Cerebellar nuclear complex (tissue), 1 donor: Measurements from ENCODE around the gene GLCE.
"Not testable (repeated sequence)": the region's sequence is repeated elsewhere in the genome, so short reads cannot be mapped to it uniquely, and the experiment has no call there.

Experiments
- DNase-seq, 2 experiments: peaks; one replicate each; lab custom pipeline; 2025; lab: John Stamatoyannopoulos, UW

The GLCE gene

DNA sequence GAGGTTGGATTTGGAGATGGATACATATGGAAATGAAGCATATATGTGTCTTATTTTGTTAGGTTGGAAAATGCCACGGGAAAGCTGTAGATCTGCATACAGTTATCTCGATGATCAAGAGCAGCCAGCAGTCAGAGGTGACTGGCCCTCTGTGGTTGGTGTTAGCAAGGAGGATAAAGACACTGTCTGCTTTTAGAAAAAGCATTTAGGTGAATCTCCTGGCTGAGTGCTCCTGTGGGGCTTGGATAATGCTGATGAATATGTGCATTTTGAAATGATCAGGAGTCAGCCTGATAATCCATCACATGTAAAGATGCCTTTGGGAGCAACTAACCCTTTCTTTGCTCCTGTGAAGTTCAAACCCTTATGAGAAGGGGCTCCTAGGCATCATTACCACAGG lies 24.9 kb upstream of the GLCE start:
- DNase-seq: no peak

DNA sequence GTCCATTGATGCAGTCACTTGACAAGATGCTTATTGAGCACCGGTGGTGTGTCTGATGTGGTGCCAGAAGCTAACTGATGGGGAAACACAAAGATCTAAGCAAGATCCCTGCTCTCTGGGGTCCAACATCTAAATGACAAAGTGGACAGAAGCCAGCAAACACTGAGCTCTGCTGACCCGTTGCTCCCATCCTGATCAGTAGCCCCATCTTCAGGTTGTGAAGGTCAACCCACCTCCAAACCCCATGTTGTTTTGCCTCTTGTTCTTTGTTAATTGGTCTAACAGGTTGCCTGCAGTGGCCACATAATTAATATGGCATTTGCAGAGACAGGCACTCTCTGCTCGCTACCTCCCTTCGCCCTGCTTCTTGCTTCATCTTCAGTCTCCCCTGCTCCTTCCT lies 21.5 kb upstream of the GLCE start:
- no peak for DNase-seq

DNA sequence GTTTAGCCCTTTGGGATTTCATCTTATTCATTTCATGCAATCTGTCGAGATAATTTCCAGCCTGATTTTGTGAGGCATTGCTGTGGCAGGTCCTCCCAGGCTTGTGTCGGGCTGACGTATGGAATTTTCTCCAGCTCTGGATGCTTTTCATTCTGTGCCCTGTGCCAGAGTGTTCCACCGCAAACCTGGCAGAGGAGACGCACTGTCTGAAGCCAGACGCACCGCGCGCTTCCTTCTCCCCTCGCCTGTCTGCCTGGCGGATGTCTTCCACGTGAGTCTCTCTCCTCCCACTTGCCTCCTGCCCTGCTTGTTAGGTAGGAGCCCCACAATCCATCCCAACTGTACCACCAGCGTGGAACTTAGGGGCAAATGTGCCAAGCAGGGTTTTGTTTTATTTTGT lies 20.1 kb upstream of the GLCE start:
- peak; percentile 45 to 83 for DNase-seq

DNA sequence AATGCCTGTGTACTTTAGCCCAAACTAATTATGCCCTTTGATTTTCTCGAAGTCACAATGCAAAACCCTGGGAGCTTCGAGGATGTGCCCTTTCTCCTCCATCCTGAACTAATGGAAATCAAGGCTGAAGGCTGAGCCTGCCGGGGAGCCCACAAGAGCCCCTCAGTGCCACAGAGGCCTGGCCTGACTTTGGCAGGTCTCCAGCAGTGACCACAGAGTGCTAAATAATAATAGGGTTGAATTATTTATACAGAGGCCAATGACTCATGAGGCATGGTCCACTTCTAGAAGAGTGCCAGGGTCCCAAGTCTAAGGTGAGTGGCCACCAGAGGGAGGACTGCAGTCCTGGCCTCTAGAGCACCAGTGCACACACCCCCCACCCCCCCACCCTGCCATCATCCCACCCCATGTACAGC lies 19.1 kb upstream of the GLCE start:
- DNase-seq: no peak

DNA sequence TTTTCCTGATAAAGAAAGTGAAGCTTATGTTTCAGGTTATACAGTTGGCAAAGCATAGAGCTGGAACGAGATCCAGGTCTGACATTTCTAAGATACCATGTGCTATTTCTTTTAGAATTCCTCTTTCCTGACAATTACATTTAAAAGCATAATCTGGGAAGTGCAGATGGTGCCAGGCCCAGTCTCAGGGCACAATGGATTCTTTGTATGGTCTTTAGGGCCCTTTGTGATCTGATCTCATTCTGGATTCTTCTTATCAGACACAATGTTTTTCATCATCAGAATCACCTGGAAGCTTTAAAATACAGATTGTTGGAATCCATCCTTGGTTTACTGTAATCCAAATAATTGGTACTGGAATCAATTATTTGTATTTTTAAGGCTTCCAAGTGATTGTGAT lies 18.6 kb upstream of the GLCE start:
- DNase-seq: no peak

DNA sequence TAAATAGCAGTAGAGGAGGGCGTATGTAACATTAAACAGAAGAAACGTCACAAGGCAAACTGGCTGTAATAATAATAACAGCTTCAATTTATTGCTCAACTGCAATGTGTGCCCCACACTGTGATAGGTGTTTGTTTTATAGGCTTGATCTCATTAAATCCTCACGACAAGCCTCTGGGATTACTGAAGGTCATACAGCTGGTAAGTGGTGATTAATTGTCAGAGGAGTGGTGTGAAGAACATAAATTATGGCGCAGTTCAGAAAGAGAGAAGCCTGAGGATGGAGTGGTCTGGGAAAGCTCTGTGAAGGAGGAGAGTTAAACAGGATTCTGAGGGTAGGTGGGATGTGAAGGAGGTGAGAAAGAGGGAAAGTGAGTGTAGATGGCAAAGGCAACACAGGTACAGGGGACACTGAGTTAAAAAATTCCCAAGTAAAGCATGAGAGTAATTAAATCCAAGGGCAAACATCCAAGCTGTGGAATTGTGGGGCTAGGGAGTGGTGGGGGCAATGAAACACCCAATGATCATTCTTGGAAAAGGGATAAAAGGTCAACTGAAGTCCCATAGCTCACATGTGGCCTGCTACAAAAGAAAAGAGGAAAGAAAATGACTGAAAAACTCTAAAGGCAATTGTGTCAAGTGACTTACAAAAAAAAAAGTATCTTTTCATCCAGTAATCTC lies 16.5 kb upstream of the GLCE start:
- no peak for DNase-seq

DNA sequence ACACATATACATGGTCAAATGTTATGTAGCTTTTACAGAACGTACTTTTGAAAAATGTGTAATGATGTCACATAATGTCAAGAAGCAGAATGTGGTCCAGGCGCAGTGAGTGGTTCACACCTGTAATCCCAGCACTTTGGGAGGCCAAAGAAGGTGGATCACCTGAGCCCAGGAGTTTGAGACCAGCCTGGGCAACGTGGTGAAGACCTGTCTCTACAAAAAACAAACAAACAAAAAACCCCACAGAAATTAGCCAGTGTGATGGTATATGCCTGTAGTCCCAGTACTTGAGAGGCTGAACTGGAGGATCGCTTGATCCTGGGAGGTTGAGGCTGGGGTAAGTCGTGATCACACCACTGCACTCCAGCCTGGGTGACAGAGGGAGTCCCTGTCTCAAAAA lies 15.9 kb upstream of the GLCE start:
- DNase-seq: no peak

DNA sequence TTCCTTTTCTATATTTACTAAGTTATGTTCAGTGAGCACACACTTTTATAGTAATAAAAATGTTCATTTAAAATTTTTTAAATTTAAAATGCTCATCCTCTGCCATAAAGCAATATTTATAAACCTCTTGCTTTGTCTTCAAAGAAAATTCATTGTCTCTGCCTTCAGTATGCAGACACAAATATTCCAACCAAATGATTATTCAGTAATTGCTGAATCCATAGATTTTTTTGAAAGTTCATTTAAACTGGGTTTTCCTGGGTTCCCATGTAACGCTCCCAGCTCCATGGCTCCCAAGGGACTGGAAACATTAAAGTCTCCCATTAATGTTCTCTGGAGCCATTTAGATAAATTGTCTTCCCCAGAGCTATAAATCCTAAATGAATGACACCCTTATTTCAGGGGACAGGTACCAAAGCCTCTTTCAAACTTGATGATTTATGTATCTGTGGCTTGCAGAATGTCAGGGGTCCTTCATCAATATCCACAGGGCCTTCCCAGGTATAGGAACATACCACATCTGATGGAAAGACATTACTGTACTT lies 15.2 kb upstream of the GLCE start:
- no peak for DNase-seq

DNA sequence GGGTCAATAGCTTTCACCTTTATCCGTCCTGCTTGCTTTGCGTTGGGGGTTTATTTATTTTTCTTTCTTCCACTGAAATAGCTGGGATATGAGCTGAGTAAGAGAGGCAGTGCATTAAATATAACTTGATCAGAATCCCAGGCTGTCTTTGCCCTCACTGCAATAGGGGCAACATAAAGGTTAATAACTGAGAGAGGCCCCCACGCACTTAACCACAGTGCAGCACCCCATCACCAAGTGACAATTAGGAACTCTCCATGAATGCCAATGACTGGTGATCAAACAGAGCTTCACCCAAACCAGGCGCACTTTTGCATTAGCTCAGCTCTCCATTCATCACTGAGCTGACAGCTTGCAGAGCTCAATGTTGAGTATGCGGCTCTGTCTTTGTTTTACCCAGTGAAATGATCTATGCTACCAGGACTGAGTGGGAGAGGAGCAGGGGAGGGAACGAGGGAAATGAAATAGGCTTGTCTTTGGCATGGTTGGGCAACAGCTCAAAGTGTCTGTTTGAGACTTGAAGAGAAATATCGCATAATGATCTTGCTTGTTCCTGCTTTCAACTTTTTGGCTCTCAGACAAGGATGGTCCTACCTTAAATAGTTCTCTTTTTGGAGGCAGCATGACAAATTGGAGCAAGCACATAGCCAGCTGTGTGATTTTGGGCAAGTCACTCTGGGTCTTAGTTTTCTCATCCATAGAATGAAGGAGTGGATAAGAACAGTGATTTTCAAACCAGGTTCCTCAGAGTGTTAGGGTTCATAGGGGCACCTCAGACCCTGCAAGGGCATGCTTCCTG lies 14.5 kb upstream of the GLCE start:
- DNase-seq: no peak

DNA sequence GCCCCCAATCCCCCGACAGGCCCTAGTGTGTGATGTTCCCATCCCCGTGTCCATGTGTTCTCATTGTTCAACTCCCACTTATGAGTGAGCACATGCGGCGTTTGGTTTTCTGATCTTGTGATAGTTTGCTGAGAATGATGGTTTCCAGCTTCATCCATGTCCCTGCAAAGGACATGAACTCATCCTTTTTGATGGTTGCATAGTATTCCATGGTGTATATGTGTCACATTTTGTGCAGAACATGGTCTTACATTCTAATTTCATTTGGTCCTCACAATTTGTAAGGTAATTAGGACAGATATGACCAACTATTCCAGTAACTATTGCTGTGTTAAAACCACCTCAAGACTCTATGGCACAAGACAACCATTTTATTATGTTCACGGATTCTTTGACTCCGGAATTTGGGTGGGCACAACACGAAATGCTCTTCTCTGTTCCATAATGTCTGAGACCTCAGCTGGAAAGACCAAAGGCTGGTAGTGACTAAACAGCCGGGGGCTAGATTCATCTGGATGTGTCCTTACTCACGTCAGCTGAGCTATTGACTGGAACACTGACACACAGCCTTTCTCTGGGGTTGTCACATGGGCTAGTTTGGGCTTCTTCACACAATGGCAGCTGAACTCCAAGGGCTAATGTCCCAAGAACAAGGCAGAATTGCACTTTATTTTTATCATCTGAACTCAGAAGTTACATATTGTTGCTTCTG lies 13.6 kb upstream of the GLCE start:
- no peak for DNase-seq

DNA sequence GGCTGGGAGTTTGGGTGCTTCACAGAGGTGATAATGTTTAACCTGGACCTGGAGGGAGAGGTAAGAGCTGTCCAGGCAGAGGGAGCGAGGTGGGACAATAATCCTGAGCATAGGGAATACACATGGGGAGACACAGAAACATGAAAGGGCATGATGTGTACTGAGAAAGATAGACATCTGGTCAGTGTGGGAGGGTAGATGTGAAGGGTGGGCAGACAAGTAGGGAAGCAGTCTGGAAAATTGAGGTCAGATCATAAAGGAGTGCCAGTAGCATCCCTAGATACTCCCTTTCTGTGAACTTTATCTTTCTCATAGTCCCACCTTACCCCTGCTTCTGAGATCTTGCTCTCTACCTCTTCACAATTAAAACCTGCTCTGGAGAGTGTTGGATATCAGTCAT lies 12.0 kb upstream of the GLCE start:
- DNase-seq: no peak

DNA sequence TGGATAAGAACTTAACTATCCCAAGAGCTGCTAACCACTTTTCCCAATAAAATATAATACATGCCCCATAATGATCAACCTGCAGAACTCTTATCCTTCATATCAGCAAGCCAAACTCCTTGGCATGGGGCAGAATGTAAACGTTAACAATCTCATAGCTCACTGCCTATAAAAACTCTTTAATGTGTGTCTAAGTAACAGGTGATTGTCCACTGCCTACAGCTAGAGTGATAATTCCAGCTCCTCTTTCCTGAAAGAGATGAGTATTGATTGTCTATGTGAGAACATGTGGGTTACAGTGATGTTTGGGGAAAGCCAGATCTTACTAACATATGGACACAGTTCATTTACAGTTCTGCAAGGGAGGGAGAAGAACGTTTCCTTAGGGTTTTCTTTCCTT lies 11.3 kb upstream of the GLCE start:
- DNase-seq: no peak

DNA sequence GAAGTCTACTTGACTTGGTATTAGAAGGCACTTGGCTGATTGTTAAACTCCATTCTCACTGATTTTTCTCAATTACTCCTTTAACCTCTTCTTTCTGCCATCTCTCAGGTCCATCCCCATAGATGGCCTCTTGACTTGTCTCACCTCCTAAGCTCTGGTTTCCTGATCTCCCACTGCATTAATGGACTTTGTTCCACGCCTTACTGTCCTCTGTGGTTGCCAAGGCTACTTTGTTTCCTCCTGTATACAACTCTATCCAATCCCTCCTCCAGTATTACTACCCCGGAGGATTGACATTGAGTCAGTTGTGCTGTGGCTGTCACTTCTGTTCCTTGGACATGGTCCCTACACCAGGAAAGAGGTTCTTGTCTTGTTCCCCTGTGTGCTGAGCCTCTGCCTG lies 10.6 kb upstream of the GLCE start:
- no peak for DNase-seq

DNA sequence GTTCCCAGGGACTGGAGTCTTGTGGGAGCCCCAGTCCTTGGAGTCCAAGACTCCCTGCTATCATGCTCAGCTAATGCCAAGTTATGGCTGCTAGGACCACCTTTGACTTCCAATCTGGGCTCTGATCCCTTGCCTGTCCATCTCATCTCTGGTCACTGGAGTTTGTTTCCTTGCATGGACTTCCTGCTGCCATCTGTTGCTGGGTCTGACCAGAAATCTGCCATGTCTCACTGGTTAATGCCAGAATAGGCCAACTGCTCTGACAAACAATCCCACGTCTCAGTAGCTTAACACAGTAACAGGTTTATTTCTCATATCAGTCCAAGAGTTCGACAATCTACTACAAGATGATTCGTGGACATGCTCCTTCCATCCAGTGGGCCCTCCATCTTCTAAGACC lies 10.1 kb upstream of the GLCE start:
- DNase-seq: peak in 1 of 2 experiments; percentile 41

DNA sequence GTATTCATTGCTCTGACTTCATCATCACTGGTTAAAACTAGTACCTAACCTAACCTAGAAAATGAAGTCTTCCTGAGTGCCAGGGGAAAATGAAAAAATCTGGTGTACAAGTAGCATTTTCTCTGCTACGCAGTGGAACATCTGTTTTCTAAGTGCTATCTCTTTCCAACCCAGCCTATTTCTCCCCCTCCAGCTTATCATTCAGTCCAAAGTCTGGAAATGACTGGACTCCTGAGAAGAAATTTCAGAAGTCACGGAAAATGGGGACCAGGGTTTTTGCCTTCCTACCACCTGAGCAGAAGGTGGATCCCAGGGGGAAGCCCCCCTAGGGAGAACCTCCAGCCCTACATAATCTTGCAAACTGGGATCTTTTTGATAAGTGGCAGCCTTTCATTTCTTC lies 9.6 kb upstream of the GLCE start:
- no peak for DNase-seq

DNA sequence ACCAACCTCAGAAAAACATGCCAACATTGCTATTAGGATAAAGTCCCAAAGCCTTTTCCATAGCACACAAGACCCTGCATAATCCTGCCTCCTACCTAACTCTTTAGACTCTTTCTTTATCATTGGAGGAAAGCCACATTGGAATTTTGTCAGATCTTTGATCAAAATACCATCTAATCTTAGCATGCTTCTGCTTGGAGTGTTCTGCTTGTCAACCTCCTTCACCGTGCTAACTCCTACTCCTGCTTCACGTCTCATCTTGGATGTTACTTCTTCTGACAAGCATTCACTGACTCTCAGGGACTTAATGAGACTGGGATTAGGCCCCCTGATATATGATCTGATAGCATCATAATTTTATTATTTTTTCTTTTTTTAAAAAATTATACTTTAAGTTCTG lies 7.4 kb upstream of the GLCE start:
- DNase-seq: no peak

DNA sequence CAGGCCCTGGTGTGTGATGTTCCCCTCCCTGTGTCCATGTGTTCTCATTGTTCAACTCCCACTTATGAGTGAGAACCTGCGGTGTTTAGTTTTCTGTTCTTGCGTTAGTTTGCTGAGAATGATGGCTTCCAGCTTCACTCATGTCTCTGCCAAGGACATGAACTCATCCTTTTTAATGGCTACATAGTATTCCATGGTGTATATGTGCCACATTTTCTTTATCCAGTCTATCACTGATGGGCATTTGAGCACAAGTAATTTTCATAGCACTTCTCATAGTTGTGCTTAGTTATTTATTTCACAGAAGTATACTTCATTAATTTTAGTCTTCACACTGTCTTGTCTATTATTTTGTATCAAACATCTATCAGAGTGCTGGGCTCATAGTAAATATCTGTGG lies 6.8 kb upstream of the GLCE start:
- DNase-seq: not testable (repeated sequence)

DNA sequence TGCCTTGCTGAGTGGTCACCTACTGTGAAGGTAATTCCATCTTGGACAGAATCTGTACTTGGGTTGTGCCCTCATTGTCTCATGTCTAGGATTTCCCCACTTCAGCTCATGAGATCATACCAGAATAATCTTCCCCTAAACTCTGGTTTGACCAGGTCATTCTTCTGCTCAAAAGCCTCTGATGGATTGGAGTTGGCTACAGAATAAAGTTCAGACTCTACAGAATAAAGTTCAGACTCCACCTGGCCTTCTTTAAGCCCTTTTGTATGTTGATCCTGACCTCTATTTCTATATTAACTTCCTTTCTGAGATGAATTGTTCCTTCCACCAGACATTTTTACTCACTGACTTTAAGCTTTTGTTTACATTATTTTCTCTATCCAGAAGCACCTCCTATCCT lies 6.4 kb upstream of the GLCE start:
- no peak for DNase-seq

DNA sequence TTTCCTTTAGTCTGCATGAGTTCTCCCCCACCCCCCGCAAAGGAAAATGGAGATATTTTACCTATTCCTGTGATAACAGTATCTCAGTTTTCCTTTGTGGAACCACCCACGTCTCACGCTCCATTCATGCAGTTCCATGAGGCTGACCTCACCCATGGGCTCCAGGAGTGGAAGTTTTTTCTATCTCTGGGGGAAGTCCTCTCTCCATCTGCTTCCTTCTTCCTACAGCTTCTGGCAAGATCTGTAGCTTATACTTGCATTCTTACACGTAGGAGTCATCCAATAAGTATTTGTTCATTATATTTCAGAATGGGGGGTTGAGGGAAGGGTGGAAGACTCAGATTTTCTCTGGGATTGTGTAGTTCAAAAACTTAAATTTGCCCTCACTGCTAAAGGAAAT lies 5.8 kb upstream of the GLCE start:
- no peak for DNase-seq

DNA sequence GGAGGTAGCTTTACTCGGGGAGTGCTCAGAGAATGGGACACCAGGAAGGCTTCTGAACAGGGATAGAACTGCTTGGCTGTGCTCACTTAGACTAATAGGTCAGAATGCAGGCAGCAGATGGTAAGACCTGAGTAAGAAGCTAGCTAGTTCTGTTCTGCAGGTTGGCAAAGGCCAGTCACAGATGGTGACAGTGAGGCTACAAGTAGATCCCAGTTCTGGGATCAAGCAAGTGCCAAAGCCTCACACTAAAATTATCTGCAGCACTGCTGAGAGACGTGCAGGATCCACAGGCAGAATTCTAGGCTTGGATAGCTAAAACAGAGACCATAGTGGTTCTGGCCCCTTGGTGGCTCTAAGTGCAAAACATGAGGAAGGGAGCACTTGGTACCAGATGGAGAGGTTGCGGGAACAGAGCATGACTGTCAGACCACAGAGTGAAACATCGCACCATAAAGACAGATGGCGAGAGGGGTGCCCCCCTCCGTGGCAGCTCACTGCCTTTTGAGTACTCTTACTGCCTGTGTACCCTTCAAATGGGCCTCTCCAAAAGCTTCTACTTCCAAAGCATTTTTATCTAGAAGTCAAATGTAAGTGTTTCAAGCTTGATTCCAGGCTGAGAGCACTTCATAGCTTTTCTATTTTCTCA lies 3.6 kb upstream of the GLCE start:
- DNase-seq: peak; percentile 94 to 98

DNA sequence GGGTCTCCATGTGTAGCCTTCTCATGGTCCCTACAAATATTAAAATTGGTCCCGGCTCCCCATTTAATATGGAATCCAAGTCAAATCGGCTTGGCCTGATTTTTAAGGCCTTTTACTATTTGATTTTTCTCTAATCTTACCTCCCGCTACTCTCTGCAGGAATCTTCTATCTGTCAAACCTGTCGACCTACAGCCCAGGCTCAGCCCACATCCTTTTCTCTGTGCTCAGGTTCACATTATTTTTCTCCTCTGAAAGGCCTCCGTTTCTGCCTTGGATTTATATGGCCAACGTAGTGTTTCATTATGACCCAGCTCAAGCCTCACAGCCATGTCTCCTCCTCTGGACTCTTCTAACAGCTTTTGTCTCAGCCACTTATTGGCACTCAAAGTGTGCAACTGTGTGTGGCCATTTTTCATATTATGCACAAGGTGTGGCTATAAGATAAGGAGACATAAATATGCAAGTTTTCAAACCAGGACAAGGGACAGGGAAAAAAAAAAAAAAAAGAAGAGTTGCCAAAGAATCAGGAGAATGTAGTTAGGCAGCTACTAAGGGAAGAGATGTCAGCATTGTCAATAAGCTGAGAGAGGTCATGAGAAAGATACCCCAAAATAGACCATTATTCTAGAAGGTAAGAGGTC lies 2.1 kb upstream of the GLCE start:
- DNase-seq: no peak

DNA sequence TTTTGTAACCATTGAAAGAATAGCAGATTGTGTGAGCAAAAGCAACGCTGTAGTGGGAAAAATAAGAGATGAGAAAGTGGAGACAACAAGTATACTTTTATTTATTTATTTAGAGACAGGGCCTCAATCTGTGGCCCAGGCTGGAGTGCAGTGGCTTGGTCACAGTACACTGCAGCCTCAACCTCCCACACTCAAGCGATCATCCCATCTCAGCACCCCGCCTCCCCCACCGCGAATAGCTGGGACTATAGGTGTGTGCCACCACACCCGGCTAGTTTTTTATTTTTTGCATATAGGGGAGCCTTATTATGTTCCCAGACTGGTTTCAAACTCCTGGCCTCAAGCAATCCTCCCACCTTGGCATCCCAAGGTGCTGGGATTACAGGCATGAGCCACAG lies 1.6 kb upstream of the GLCE start:
- DNase-seq: no peak
